ENCODE data around the gene HMGN4.
A peak's percentile ranks its signal among the peaks of the same experiment; 100 is the strongest.

HMGN4 gene

GRCh38 chr6:26553635-26554446, 15.7 kb downstream of the HMGN4 start:
- peak; percentile 88 for DNase-seq

- DNase-seq: no peak
These were observed 16.2 kb downstream of the HMGN4 start for GRCh38 chr6:26554447-26554696.

DNA sequence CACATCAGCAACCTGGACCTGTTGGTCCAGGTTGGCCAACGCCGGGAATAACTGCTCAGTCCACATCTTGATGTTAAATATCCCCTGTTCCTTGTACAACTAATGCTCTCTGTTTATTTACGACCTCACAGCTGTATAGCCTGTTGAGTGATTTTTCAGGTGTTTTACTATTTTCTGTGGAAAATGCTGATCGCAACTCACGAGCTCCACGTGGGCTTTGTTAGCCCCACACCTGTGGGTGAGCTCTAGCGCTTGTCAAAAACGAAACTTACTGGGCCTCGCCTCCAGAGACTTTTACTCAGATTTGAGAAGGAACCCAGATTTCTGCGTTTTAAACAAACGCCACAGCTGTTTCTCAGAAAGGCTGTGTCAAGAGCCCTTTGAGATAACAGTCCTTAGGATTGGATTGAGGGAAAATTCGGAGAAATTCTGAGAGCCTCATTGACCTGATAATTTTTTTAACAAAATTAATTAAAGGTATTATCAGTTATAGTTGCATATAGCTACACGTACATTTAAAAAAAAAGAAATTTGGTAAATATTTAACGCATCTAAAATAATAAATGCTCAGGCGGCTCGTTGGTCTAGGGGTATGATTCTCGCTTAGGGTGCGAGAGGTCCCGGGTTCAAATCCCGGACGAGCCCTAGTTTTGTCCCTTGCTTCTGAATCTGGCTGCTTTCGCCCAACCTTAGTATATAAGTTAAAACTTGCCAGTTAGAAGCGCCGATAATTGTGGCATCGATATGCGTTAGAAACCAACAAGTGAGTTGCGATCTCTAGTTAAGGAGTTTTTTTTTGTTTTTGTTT, 16.7 kb downstream of the HMGN4 start:
- peak; percentile 86 for DNase-seq

- DNase-seq: no peak
These were observed 17.5 kb downstream of the HMGN4 start for GRCh38 chr6:26555505-26556262.

- peak; percentile 87 for DNase-seq
These were observed 18.3 kb downstream of the HMGN4 start for GRCh38 chr6:26556263-26557070.

GRCh38 chr6:26561533-26562466, 23.6 kb downstream of the HMGN4 start:
- no peak for DNase-seq

- no peak for DNase-seq
These were observed 25.3 kb downstream of the HMGN4 start for GRCh38 chr6:26563488-26563887.

DNA sequence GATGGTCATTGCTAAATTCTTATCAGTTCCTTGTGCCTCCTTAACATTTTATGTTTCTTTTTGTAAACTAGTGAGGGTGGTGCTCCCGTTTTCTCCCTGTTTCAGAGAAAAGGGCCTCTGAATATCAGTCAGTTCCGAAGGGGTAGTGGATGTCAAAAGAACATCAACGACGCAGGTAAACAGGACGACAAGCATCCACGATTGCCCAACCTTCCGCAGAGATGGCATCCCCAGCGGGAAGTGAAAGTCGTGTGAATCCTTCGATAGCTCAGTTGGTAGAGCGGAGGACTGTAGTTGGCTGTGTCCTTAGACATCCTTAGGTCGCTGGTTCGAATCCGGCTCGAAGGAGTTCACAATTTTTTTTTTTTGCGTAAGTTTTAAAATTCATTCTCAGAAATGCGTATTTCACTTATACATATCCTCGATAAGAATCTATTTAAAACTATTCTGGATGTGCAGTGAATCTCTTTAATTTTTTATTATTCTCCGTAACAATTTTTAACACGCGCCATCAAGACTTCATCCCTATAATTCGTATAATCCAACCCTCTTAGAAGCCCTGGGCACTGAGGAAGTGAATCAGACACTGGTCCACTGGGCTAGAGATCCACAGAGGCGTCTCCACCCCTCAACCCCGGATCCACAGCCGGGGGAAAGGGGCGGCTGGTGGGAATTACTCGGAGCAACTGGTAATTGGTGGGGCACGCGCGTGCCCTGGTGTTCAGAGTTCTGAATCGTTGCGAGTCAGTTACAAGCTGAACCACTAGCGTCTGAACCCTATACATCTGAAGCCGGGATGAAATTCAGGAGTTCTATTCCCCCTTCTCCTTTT, 30.7 kb downstream of the HMGN4 start:
- DNase-seq: peak; percentile 95

DNA sequence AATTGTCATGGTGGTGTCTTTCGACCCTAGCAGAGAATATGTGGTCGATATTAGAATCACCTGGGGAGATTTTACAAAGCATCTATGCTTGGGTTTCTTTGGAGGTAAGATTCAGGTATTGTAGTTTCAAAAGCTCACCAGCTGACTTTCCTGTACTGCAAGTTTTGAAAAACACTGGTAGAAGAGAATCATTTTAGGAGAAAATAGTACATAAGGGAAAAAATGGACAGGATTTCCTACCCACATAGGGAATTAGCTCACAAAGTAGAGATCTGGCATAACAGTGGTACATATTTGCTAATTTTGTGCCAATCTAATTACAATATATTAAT, 31.2 kb downstream of the HMGN4 start:
- no peak for DNase-seq

DNA sequence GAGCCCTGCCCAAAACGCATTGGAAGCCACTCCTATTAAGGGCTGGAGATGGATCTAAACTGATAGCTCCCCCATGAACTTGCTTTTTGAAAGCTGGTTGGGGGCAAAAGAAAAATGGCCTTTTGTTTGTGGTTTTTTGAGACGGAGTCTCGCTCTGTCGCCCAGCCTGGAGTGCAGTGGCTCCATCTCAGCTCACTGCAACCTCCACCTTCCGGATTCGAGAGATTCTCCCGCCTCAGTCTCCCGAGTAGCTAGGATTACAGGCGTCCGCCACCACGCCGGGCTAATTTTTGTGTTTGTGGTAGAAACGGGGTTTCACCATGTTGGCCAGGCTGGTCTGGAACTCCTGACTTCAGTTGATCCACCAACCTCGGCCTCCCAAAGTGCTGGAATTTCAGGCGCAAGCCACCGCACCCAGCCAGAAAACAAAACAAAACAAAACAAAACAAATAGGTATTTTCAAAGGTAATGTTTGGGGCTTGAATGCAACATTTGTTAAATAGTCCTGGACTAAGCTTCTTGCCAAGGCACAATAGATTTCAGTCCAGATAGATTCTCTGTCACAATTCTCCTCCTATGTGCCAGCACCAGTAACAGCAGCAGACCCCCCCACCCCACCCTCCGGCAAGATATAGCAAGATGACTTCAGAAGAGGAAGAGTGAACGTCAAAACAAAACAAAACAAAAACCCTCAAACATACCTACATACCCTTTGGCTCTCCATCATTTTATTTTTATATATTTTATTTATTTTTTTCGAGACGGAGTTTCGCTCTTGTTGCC, 32.1 kb downstream of the HMGN4 start:
- DNase-seq: no peak

DNA sequence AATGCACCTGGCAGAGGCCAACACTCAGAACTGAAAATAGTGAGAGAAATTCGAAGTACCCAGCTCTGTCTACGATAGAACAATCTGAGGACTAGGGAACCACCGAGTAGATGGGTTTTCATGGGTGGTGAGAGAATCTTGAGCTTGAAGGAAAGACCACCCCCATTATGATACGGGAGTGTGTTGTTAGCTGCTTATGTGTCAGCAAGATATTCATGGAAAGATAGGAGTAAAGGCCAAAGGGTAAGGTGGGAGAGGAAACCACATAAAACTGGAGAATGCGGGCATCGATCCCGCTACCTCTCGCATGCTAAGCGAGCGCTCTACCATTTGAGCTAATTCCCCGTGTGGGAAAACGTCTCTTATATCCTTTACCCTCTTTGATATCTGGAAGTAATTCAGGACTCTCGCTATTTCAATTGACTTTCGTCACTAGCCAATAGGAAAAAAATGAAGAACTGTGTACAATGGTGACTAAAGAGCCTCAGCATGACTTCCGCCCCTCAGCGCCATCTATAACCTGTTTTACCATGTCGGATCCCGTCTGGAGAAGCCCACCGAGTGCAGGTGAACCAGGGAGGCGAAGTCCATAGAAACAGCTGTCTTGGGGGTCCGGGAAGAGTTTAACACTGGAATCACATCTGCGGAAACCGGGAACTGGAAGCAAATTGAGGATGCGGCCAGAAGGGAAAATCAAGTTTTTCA, 33.6 kb downstream of the HMGN4 start:
- DNase-seq: peak; percentile 87

- DNase-seq: peak; percentile 62
These were observed 37.4 kb downstream of the HMGN4 start for GRCh38 chr6:26575494-26575939.

- DNase-seq: no peak
These were observed 38.3 kb downstream of the HMGN4 start for GRCh38 chr6:26576407-26576843.

GRCh38 chr6:26576929-26577719, 39.0 kb downstream of the HMGN4 start:
- DNase-seq: peak; percentile 90

DNA sequence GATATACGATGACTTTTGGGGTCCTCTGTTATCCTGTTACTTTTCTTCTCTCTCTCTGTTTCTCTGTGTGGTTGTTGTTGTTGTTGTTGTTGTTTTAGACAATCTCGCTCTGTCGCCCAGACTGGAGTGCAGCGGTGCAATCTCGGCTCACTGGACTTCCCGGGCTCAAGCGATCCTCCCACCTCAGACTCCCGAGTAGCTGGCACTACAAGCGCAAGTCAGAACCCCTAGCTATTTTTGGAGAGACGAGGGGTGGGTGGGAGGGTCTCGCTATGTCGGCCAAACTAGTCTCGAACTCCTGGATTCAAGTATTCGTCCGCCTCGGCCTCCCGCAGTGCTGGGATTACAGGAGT, 39.5 kb downstream of the HMGN4 start:
- DNase-seq: no peak

GRCh38 chr6:26578279-26578678, 40.1 kb downstream of the HMGN4 start:
- no peak for DNase-seq

DNA sequence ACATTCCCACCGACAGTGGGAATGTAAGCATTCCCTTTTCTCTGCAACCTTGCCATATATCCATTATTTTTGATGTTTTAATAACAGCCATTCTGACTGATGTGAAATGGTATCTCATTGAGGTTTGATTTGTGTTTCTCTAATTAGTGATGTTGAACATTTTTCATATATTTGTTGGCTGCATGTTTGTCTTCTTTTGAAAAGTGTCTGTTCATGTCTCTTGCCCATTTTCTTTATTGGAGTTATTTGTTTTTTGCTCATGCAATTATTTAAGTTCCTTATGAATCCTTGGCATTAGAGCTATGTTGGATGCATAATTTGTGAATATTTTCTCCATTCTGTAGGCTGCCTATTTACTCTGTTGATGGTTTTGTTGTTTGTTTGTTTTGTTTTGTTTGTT, 40.6 kb downstream of the HMGN4 start:
- no peak for DNase-seq

DNA sequence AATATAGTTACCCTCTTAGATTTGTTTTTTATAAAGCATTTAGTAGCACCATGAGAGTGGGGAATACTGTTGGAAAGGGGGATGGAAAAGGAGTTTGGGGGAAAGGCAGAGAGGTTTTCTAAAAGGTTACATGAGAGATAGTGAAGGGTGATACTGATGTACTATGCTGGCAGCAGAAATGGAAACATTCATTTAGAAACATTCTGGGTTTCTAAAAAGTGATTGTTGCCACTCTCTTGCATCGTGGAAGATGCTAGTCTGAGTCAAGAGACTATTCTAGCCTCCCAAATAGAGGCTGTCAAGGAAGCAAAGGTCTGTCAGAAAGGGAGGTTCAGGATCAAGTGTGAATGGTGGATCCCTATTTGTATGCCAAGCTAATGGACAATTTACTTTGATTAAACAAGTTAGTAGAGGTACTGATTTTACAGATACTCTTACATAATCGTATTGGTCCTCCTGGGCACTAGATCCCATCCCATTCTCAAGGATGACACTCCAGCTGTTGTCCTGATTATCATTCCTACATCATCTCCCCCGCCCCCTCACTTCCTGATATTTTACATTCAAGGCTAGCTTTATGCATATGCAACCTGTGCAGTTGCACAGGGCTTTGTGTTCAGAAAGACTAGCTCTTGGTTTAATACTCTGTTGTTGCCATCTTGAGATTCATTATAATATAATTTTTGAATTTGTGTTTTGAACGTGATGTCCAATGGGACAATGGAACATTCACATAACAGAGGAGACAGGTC, 43.2 kb downstream of the HMGN4 start:
- no peak for DNase-seq

All from activated CD4-positive, alpha-beta T cell treated with anti-CD3 and anti-CD28 coated beads, Interleukin-10, Interleukin-2, amounts not matched to agents 100 ng/mL and 50 ng/mL, durations not matched to agents 16 hours and 8 hours (primary cell).